Thyroid gland (tissue), 4 donors: ENCODE measurements around the gene TMEM185A. TPM values are rescaled to one million over a fixed set of nuclear protein-coding genes. Genes with fewer than 3 reads are reported as not detected.
"Not testable (repeated sequence)": the region's sequence is repeated elsewhere in the genome, so short reads cannot be mapped to it uniquely, and the experiment has no call there.

Source experiments
- DNase-seq, 2 donors: peaks; one replicate each; pipeline ENCODE4 v3.0.0-alpha.2; 2019
- H3K27ac ChIP-seq, 3 donors: fragments of 200-600 bp; sonication (generic); 1 replicate in 2 of 3; 2 replicates in 1 of 3; pipeline ENCODE4 v1.5.1; 2016 to 2019; ENCODE audit warnings: mild to moderate bottlenecking in 1 of 3, moderate library complexity in 1 of 3
- H3K27me3 ChIP-seq: fragments of 200-600 bp; sonication (generic); one replicate; pipeline ENCODE4 v1.5.1; 2019
- H3K36me3 ChIP-seq, 2 donors: fragments of 200-600 bp; sonication (generic); one replicate each; pipeline ENCODE4 v1.5.1; 2016 to 2019
- H3K4me1 ChIP-seq, 2 donors: fragments of 200-600 bp; sonication (generic); one replicate each; pipeline ENCODE4 v1.5.1; 2017 to 2019
- H3K4me3 ChIP-seq, 3 donors: fragments of 200-600 bp; sonication (generic); replicated peaks in 1 of 3; 1 replicate in 2 of 3; 2 replicates in 1 of 3; pipeline ENCODE4 v1.5.1; 2016; ENCODE audit warnings: mild to moderate bottlenecking in 1 of 3
- H3K9me3 ChIP-seq: fragments of 200-600 bp; sonication (generic); one replicate; pipeline ENCODE4 v1.5.1; 2017
- POLR2A ChIP-seq, 2 donors: fragments of 450-650 bp; IDR thresholded peaks; one replicate each; pipeline ENCODE4 v1.6.1; 2017; ENCODE audit warnings: antibody characterized with exemption in 2 of 2, mild to moderate bottlenecking in 2 of 2, moderate library complexity in 1 of 2
- WGBS, 2 donors: methylation state at CpG; one replicate each; pipeline ENCODE4 v1.1.5; 2017; 5-methylcytosine and 5-hydroxymethylcytosine counted together
- intact Hi-C: fragments of 100-400 bp; cut with DNase I; formaldehyde crosslinking; loops from one replicate; pipeline ENCODE4 v1.15.1; 2023
- total RNA-seq, 4 donors: library from RNA; depleted of rRNA; stranded (reverse); fragments of >200 nt; gene quantifications; one replicate each; pipeline ENCODE4 v1.2.3, GENCODE V29; 2016
- TF ChIP-seq, protein P1 (sequence below), 6 experiments: fragments of 200-600 bp in 3 of 6; fragments of 450-650 bp in 3 of 6; sonication (generic) in 3 of 6; IDR thresholded peaks; one replicate each; pipeline ENCODE4 v1.5.1; 2016 to 2019; ENCODE audit warnings: antibody characterized with exemption in 6 of 6, mild to moderate bottlenecking in 2 of 6, inconsistent platforms in 1 of 6, moderate library complexity in 1 of 6

The TMEM185A gene
- 10 to 100 TPM; 11.7 to 16.1 (median 13.2) TPM for total RNA-seq

- DNase-seq: peak; percentile 70 to 74
- no peaks in the 10 kb centered on the region for H3K27me3 ChIP-seq
- H3K36me3 ChIP-seq: no peaks in the 10 kb centered on the region
- TF ChIP-seq, protein P1, sequence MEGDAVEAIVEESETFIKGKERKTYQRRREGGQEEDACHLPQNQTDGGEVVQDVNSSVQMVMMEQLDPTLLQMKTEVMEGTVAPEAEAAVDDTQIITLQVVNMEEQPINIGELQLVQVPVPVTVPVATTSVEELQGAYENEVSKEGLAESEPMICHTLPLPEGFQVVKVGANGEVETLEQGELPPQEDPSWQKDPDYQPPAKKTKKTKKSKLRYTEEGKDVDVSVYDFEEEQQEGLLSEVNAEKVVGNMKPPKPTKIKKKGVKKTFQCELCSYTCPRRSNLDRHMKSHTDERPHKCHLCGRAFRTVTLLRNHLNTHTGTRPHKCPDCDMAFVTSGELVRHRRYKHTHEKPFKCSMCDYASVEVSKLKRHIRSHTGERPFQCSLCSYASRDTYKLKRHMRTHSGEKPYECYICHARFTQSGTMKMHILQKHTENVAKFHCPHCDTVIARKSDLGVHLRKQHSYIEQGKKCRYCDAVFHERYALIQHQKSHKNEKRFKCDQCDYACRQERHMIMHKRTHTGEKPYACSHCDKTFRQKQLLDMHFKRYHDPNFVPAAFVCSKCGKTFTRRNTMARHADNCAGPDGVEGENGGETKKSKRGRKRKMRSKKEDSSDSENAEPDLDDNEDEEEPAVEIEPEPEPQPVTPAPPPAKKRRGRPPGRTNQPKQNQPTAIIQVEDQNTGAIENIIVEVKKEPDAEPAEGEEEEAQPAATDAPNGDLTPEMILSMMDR (IDR thresholded peaks at IDR 0.05): no peak
- no peak for TF ChIP-seq POLR2A (IDR thresholded peaks at IDR 0.05)
- H3K4me1 ChIP-seq: peaks cover 0 to 8% of the 10 kb centered on the region in 2 donors
- intact Hi-C loops: no loop called here
- H3K9me3 ChIP-seq: no peaks in the 10 kb centered on the region
- H3K4me3 ChIP-seq: peak within 1 kb of the TSS; percentile 15 to 49 (median 42)
- H3K27ac ChIP-seq: peak within 1 kb of the TSS in 2 of 3 donors; percentile 36 to 38
- WGBS, 2 donors: 0% methylated on average over 3 to 8 of the region's 102 CpGs
Observed at GRCh38 chrX:149631234-149632165, at the start of gene TMEM185A. TSS of gene TMEM185A (minus strand) at chrX:149631792. CDS start at chrX:149631580, 212 bp downstream.

DNA sequence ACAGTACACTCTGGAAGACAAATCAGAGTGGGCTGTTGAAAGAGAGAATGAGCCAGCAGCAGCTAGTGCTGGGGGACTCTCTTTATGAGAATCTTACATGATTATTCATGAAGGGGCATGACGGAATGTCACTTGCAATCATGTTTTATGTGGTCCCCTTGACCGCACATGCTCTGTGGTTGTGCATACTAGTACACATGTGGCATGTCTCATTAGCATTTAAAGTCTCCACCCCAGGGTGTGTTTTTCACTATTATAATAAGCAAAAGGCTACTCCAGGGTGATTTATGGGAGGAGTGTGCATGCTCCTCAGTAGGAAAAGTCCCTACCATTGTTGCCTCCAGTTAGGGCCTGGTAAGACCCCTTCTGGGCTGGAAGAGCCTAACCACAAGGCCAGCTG, 49.6 kb upstream of the TMEM185A start:
- no peak for TF ChIP-seq POLR2A (IDR thresholded peaks at IDR 0.05)
- TF ChIP-seq, protein P1 (IDR thresholded peaks at IDR 0.05): no peak
- Histone ChIP-seq H3K27ac (no peak overlapping the region), H3K27me3 (no peaks in the 10 kb centered on the region), H3K4me3 (no peak overlapping the region), H3K9me3 (no peaks in the 10 kb centered on the region), H3K4me1 (no peaks in the 10 kb centered on the region), H3K36me3 (no peaks in the 10 kb centered on the region)
- DNase-seq: no peak
- intact Hi-C loops: no loop called here
- WGBS, 2 donors: 85 to 90% methylated on average over 2 of the region's 2 CpGs

DNA sequence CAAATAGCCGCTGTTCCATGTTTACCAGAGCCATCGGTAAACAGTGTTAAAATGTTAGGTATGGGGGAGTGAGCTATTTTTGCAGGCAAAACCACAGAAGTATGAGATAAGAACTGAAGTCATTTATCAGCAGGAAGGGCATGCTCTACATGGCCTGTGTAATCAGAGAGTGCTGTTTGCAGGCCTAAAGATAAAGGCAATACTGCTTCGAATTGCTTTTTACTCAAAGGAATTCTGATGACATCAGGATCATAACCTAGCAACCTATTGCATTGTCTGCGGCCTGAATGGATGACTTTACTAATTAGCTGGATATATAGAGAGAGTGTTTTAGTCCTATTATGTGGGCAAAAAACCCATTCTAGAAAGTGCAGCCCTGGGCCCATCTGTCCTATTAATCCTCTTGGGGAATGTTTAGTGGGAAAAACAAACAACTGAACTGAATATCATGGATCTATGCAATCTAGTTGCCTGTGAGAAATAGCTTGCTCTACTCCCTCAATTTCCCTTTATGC, 47.6 kb upstream of the TMEM185A start:
- H3K9me3 ChIP-seq, H3K27ac ChIP-seq, intact Hi-C loops, H3K36me3 ChIP-seq, H3K4me1 ChIP-seq, H3K27me3 ChIP-seq, H3K4me3 ChIP-seq, DNase-seq: not testable (repeated sequence)
- no CpG with 5 or more reads among the region's 4 CpGs for WGBS, 2 donors

GRCh38 chrX:149675554-149675953, 44.0 kb upstream of the TMEM185A start:
- intact Hi-C loops: not testable (repeated sequence)

GRCh38 chrX:149675088-149675487, 43.5 kb upstream of the TMEM185A start:
- H3K27ac ChIP-seq, H3K4me3 ChIP-seq, H3K4me1 ChIP-seq, DNase-seq, H3K36me3 ChIP-seq, H3K27me3 ChIP-seq, H3K9me3 ChIP-seq, intact Hi-C loops: not testable (repeated sequence)
- no CpG with 5 or more reads among the region's 3 CpGs for WGBS, 2 donors

More at GRCh38 chrX:149675554-149675953, 44.0 kb upstream of the TMEM185A start:
- not testable (repeated sequence) for DNase-seq, H3K9me3 ChIP-seq, H3K36me3 ChIP-seq, H3K27ac ChIP-seq, H3K4me3 ChIP-seq, H3K27me3 ChIP-seq, H3K4me1 ChIP-seq
- WGBS, 2 donors: 84 to 88% methylated on average over 4 of the region's 8 CpGs

DNA sequence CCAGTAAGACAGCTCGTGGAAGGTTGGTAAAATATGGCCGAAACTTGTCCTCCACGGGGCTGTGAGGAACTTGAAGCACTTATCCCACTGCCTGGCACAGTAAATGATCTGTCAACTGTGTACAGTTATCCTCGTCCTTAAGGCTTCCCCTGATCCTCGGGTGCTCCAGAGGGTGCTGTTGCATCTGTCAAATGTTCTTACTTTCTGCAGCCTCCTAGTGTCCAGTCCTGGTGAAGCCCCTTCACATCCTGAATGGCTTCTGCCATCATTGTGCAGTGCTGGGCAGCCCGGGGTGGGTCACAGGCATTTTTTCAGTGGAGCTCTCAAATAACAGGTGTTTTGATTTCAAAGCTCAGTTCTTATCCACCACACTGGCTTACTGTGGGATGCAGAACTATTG, 29.0 kb upstream of the TMEM185A start:
- H3K27me3 ChIP-seq, H3K27ac ChIP-seq, DNase-seq, H3K9me3 ChIP-seq, intact Hi-C loops, H3K4me3 ChIP-seq, H3K36me3 ChIP-seq, H3K4me1 ChIP-seq: not testable (repeated sequence)
- WGBS, 2 donors: no CpG with 5 or more reads among the region's 6 CpGs

- H3K27ac ChIP-seq, H3K4me3 ChIP-seq, H3K9me3 ChIP-seq, DNase-seq, H3K4me1 ChIP-seq, H3K36me3 ChIP-seq, intact Hi-C loops, H3K27me3 ChIP-seq: not testable (repeated sequence)
- whole genome bisulfite sequencing, 2 donors: no CpG with 5 or more reads among the region's 5 CpGs
Observed at GRCh38 chrX:149656260-149656884, 24.8 kb upstream of the TMEM185A start.
